Prostate gland (tissue), 2 donors: Measurements from ENCODE around the gene PIGT. TPM values are rescaled to one million over a fixed set of nuclear protein-coding genes. Genes with fewer than 3 reads are reported as not detected.

Experiments
- DNase-seq: peaks from one replicate; pipeline ENCODE4 v3.0.0-alpha.2; 2019; ENCODE audit warnings: low spot score
- H3K27ac ChIP-seq, 2 donors: fragments of 200-600 bp; sonication (generic); 2 replicates each; pipeline ENCODE4 v1.5.1; 2017 to 2019
- H3K27me3 ChIP-seq: fragments of 200-600 bp; sonication (generic); replicated peaks from 2 replicates; pipeline ENCODE4 v1.5.1; 2019; ENCODE audit not compliant: insufficient read depth
- H3K36me3 ChIP-seq, 2 donors: fragments of 200-600 bp; sonication (generic); 1 replicate in 1 of 2; 2 replicates in 1 of 2; pipeline versions ENCODE4 v1.5.1 to v1.8.1; 2017 to 2019
- H3K4me1 ChIP-seq: fragments of 200-600 bp; sonication (generic); replicated peaks from 2 replicates; pipeline ENCODE4 v1.5.1; 2019
- H3K4me3 ChIP-seq, 2 donors: fragments of 200-600 bp; sonication (generic); 2 replicates each; pipeline ENCODE4 v1.5.1; 2017 to 2019
- H3K9me3 ChIP-seq: fragments of 200-600 bp; sonication (generic); 2 replicates; pipeline ENCODE4 v1.5.1; 2017
- CTCF ChIP-seq, 4 experiments: fragments of 200-600 bp in 2 of 4; fragments of 450-650 bp in 2 of 4; sonication (generic) in 2 of 4; IDR thresholded peaks; 1 replicate in 3 of 4; 2 replicates in 1 of 4; pipeline ENCODE4 v1.5.1; 2016 to 2019; ENCODE audit warnings: antibody characterized with exemption in 4 of 4, mild to moderate bottlenecking in 2 of 4, moderate library complexity in 2 of 4
- POLR2A ChIP-seq: fragments of 450-650 bp; IDR thresholded peaks from one replicate; pipeline ENCODE4 v1.6.1; 2016; ENCODE audit warnings: antibody characterized with exemption, mild to moderate bottlenecking
- POLR2AphosphoS5 ChIP-seq: sonication (generic); formaldehyde crosslinking; IDR thresholded peaks from one replicate; pipeline ENCODE4 v1.6.1; 2017; ENCODE audit warnings: antibody characterized with exemption
- WGBS: methylation state at CpG from one replicate; pipeline ENCODE4 v1.1.5; 2018; 5-methylcytosine and 5-hydroxymethylcytosine counted together
- intact Hi-C: fragments of 100-400 bp; cut with DNase I; formaldehyde crosslinking; loops from one replicate; pipeline ENCODE4 v1.14.2; 2022
- total RNA-seq, 2 donors: library from RNA; depleted of rRNA; stranded (reverse); fragments of >200 nt; gene quantifications; one replicate each; pipeline ENCODE4 v1.1.0, GENCODE V29; 2016

The PIGT gene
- total RNA-seq, 2 donors from 2014 or later: 91.8 to 136 TPM

DNA sequence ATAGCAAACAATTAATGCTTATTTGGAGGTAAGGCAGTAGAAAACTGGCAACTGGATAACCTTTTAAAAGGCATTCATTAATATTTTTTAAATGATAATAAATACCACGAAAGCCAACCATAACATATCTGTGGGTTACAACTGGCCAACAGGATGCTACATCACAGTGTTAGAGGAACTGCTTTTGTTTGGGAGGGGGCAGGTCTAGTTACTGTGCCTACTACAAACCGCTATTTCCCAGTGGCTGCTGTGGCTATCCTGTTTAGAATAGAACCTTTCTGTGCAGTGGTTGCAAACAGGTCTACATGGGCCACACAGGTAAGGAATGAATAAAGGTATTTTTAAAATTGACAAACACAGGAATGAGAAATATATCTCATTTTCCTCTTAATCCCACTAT, 976 bp downstream of the PIGT start:
- Histone ChIP-seq H3K4me1 (peaks cover 6% of the 10 kb centered on the region), H3K36me3 (peaks cover 7 to 8% of the 10 kb centered on the region in 2 donors), H3K27ac (peak overlapping the region in 1 of 2 donors; percentile 63), H3K27me3 (no peaks in the 10 kb centered on the region), H3K4me3 (peak overlapping the region; percentile 79 to 81), H3K9me3 (no peaks in the 10 kb centered on the region)
- no peak for TF ChIP-seq POLR2A
- TF ChIP-seq POLR2AphosphoS5: no peak
- TF ChIP-seq CTCF (IDR thresholded peaks at IDR 0.05): no peak
- WGBS: 77% methylated on average over 2 of the region's 2 CpGs
- intact Hi-C loops: no loop called here
- no peak for DNase-seq

GRCh38 chr20:45419188-45420091, 3.5 kb downstream of the PIGT start:
- peaks cover 7 to 15% of the 10 kb centered on the region in 2 donors for H3K36me3 ChIP-seq
- WGBS: 57% methylated on average over 17 of the region's 17 CpGs
- no peaks in the 10 kb centered on the region for H3K27me3 ChIP-seq
- H3K27ac ChIP-seq: peak overlapping the region; percentile 39 to 48
- H3K9me3 ChIP-seq: no peaks in the 10 kb centered on the region
- peak; percentile 85 for DNase-seq
- H3K4me1 ChIP-seq: peaks cover 6% of the 10 kb centered on the region
- TF ChIP-seq POLR2A (peak; percentile 44), POLR2AphosphoS5 (peak; percentile 87), CTCF (IDR thresholded peaks at IDR 0.05) (no peak)
- no peak overlapping the region for H3K4me3 ChIP-seq
- intact Hi-C loops: no loop called here

DNA sequence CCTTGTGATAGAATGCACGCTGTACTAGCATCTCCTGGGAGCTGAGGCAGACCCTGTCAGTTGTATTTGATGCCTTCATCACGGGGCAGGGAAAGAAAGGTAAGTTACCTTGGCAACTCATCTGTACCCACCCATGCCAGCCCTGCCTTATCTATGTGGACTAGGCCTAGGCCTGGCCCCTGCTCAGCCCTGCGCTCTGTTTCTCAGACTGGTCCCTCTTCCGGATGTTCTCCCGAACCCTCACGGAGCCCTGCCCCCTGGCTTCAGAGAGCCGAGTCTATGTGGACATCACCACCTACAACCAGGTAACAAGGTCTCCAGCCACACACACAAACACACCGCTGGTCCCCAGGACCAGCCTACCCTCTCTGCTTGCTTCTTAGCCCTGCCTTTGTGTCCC, 4.2 kb downstream of the PIGT start:
- Histone ChIP-seq H3K4me1 (peaks cover 6% of the 10 kb centered on the region), H3K36me3 (peaks cover 9 to 18% of the 10 kb centered on the region in 2 donors), H3K27me3 (no peaks in the 10 kb centered on the region), H3K9me3 (no peaks in the 10 kb centered on the region), H3K4me3 (no peak overlapping the region), H3K27ac (peak overlapping the region; percentile 24 to 48)
- WGBS: 89% methylated on average over 8 of the region's 8 CpGs
- TF ChIP-seq POLR2A: no peak
- TF ChIP-seq CTCF (IDR thresholded peaks at IDR 0.05): no peak
- no peak for TF ChIP-seq POLR2AphosphoS5
- DNase-seq: no peak
- intact Hi-C loops: no loop called here

- 78% methylated on average over 2 of the region's 2 CpGs for WGBS
- Histone ChIP-seq H3K4me3 (no peak overlapping the region), H3K27me3 (no peaks in the 10 kb centered on the region), H3K27ac (no peak overlapping the region), H3K4me1 (no peaks in the 10 kb centered on the region), H3K9me3 (no peaks in the 10 kb centered on the region), H3K36me3 (peaks cover 9 to 18% of the 10 kb centered on the region in 2 donors)
- no peak for DNase-seq
- TF ChIP-seq CTCF (IDR thresholded peaks at IDR 0.05) (no peak), POLR2AphosphoS5 (no peak), POLR2A (no peak)
- intact Hi-C loops: no loop called here
These were observed 7.8 kb downstream of the PIGT start for GRCh38 chr20:45423700-45424099.

GRCh38 chr20:45425561-45425960, 9.6 kb downstream of the PIGT start:
- H3K27ac ChIP-seq: no peak overlapping the region
- no peak for TF ChIP-seq POLR2A
- TF ChIP-seq CTCF (IDR thresholded peaks at IDR 0.05): no peak
- TF ChIP-seq POLR2AphosphoS5: no peak
- no peaks in the 10 kb centered on the region for H3K27me3 ChIP-seq
- no peak overlapping the region for H3K4me3 ChIP-seq
- no peaks in the 10 kb centered on the region for H3K9me3 ChIP-seq
- peaks cover 3 to 17% of the 10 kb centered on the region in 2 donors for H3K36me3 ChIP-seq
- intact Hi-C loops: no loop called here
- 91% methylated on average over 17 of the region's 17 CpGs for WGBS
- no peaks in the 10 kb centered on the region for H3K4me1 ChIP-seq
- DNase-seq: no peak
